GM19372 (cell line): ENCODE results near the gene BEST2.
A peak's percentile ranks its signal among the peaks of the same experiment; 100 is the strongest.

Experiments
- ATAC-seq: cut with Tn5 transposase; IDR thresholded peaks from one replicate; pipeline ENCODE4 v1.9.1; 2021; ENCODE audit warnings: mild to moderate bottlenecking, low read depth, moderate library complexity; ENCODE audit not compliant: unreplicated experiment

Gene BEST2

DNA sequence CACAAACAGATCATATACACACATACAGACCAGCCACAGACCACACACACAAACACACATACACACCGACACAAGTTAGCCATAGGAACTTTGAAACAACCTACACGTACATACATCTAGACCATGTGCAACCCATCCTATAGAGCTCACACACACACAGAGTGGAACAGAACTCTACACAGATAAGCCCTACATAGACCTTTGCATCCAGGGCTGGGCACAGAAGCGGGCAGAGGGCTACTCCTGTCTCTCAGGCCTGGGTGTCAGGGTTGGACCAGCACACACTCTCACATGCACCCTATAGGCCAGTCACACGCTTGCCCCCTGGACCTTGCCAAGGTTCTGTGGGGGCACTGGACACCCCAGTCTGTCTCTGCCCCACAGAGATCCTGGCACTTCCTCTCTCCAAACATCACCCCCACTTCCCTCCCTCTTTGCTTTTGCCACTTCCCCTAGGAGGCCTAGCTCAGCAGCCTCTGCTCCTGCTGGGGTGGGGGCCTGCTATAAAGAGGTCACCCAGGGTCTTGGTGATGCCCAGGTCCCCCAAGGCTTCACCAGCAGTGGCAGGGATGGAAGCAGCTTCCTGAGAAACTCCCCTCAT, 33.9 kb downstream of the BEST2 start:
- ATAC-seq = no peak

DNA sequence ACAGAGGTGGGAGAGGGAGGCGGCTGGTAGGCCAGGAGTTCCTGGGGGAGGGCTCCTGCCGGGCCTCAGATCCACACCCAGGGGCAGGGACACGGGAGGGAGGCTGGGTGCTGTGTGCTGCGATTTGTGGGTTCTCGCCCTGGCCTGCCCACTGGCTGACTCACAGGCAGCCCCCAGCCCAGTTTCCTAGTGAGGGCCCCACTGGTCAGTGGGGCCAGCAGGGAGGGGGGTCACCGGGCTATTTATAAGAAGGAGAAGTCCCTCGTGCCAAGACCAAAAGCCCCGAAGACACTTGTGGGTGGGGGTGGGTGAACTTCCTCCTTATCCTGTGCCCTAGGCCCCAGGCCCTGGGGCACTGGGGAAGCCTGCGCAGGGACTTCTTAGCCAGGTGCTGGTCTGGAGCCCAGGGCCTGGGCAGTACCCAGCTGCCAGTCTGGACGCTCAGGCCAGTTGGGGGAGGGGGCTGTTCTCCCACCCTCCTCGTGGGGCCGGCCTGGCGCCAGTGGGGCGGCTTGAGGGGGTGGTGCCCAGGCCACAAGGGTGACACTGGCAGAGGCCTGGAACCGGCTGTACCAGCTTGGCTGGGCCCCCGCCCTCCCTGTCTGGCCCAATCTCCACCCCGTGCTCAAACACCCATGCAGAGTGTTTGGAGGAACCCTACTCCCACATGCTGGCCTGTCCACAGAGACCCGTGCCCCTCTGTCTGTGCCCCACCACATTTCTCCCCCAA, 34.7 kb downstream of the BEST2 start:
- ATAC-seq = no peak

DNA sequence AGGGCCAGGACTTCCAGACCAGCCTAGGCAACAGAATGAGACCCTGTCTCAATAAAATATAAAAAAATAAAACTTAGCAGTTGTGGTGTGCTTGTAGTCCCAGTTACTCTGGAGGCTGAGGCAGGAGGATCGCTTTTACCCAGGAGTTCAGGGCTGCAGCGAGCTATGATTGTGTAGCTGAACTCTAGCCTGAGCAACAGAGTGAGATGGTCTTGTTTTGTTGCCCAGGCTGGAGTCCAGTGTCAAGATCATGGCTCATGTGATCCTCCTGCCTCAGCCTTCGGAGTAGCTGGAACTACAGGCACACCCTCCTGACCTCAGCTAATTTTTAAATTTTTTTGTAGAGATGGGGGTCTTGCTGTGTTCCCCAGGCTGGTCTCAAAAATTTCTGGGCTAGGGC, 35.4 kb downstream of the BEST2 start:
- ATAC-seq = no peak

DNA sequence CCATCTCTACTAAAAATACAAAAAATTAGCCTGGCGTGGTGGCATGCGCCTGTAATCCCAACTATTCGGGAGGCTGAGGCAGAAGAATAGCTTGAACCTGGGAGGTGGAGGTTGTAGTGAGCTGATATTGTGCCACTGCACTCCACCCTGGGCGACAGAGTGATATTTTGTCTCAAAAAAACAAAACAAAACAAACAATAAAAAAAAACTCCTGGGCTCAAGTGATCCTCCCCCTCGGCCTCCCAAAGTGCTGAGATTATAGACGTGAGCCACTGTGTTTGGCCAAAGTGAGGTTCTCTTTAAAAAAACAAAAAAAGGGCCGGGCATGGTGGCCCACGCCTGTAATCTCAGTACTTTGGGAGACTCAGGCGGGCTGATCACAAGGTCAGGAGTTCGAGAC, 35.9 kb downstream of the BEST2 start:
- no peak for ATAC-seq

DNA sequence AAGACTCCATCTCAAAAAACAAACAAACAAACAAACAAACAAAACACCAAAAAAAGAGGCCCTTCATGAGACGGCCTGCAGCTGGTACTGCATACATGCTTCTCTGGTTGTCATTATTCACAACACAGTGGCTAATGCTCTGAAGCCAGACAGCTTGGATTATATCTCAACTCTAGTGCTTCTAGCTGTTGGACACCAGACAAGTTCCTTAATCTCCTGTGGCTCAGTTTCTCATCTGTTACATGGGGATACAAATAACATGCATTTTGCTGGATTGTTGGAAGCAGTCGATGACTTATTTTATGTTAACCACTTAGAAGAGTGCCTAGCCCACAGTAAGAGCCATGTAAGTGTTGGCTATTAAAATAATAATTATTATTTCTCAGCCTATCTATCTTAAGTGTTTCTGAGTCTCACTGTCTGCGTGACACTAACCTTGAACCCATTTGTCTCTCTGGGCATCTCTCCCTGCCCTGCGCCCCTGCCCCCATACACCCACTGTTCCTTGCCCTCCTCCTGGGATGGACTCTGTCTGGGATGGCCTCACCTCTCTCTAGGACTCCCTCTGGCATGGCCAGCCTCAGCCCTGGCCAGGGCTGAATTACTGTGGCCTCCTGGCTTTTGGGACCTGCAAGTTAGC, 36.6 kb downstream of the BEST2 start:
- ATAC-seq = no peak

DNA sequence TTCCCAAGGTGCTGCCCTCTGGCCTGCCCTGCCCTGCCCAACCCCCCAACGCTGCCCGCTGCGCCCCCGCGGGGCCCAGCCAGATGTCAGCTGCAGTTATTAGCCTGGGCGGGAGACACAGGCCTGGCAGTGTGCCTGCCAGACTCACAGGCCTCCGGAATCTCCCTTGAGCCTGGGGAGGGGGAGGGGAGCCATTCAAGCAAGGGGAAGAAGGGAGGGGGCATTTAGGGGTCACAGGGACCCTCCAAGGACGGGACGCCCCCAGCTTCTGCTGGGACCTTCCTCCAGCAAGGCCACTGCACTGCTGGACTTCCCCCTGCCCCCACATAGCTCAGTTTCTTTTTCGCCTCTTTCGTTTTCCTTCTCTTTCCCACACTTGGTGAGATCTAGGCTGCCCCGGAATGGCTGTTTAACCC, 37.1 kb downstream of the BEST2 start:
- ATAC-seq = no peak

DNA sequence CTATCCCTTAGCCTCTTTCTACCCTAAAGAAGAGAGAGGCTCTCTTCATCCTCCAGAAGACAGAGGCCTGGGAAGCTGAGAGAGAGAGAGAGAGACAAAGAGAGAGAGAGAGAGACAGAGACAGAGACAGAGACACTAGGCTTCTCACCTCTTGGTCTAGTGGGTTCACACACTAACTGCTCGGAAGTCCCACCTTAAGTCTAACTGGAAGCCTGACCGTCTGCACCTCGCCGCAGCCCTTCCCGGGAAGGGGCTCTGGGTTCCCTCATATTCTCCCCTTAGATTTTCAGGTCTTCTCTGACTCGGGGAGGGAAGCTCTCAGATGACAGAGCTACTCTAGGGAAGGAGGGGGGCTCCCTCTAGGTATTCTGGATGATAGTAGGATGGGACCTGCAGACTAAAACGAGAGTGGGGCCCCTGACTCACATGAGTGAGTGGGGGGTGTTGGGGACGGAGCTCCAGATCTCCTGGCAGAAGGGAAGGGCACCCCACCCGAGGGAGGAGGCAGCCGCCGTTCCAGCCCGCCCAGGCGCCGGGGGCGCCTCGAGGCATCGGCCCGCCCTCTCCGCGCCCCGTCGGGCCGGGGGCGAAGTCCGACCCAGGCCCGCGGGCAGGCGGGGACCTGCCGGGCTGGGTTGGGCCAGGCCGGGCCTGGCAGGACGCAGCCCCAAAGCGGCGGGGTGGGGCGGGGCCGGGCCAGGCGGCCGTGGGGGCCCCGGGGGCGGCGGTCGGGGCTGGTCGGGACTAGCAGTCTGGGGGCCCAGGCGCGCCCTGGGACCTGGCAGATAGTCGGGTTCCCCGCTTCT, 37.7 kb downstream of the BEST2 start:
- no peak for ATAC-seq

DNA sequence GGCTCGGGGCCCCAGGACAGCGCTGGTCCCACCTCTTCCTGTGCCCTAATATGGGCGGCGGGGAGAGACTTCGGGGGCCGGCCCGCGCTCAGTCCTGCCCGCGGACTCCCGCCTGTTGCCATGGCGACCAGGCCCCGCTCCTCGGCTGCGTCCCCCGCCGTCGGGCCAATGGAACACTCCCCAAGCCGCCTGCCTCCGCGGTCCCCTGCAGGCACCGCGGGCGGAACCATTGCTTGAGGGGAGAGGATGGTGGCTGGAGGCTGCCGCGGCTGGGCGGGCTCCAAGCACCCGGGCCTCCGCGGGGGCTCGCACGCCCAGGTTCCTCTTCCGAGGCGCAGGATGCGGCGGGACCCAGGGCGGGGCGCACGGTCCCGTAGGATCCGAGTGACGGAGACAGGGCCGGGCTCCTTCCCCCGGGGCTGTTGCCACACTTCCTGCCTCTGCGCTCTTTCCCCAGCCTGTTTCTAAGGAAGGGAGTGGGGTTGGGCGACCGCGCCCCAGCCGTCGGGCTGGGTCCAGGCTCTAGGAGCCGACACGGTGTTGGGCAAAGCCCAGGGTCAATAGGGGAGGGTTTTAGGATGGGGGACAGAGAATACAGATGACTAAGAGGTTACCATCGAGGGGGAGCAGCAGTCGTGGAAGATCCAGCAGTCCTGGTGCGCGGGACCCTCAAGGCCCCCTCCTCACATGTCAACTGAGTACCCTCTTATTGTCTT, 38.5 kb downstream of the BEST2 start:
- ATAC-seq = peak; percentile 36

DNA sequence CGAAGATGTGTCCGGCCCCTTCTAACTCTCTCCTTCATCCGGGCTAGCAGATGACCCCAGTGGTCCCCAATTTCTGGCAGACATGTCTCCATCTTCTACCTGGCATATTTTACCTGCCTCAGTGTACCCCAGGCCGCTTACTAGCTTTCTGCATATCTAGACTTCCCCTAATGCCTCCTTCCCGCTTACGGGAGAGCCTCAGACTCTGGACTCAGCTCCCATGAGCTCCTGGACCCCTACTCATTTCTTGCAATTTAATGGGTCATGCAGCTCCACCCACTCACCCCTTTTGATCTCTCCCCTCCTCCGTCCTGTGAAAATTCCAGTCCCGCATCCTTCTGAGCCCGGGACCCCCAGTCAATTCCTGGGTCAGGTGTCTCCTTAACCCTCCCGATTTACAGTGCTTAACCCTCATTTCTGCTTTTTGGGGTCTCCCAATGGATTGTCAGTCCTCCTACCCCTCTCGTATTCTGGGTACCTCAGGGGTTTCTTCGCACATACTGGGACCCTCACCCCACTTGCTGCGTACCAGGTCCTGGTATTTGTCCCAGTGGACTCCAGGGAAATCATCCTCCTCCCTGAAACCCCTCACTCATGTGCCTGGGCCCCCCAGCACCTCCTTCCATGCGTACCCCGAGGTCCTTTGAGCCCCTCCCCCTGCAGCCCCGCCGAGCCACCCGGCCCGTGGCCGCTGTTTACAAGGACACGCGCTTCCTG, 39.2 kb downstream of the BEST2 start:
- ATAC-seq = no peak

DNA sequence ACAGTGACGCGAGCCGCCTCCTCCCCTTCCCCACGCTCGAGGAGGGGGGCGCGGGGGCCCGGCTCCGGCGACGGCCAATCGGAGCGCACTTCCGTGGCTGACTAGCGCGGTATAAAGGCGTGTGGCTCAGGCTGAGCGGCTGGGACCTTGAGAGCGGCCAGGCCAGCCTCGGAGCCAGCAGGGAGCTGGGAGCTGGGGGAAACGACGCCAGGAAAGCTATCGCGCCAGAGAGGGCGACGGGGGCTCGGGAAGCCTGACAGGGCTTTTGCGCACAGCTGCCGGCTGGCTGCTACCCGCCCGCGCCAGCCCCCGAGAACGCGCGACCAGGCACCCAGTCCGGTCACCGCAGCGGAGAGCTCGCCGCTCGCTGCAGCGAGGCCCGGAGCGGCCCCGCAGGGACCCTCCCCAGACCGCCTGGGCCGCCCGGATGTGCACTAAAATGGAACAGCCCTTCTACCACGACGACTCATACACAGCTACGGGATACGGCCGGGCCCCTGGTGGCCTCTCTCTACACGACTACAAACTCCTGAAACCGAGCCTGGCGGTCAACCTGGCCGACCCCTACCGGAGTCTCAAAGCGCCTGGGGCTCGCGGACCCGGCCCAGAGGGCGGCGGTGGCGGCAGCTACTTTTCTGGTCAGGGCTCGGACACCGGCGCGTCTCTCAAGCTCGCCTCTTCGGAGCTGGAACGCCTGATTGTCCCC, 39.9 kb downstream of the BEST2 start, which contains the start of gene JUNB:
JUNB (plus strand) TSS at position 142 of the 706 bp plus-strand sequence; CDS start at position 428, 286 bp downstream.
- peak; percentile 25 for ATAC-seq

DNA sequence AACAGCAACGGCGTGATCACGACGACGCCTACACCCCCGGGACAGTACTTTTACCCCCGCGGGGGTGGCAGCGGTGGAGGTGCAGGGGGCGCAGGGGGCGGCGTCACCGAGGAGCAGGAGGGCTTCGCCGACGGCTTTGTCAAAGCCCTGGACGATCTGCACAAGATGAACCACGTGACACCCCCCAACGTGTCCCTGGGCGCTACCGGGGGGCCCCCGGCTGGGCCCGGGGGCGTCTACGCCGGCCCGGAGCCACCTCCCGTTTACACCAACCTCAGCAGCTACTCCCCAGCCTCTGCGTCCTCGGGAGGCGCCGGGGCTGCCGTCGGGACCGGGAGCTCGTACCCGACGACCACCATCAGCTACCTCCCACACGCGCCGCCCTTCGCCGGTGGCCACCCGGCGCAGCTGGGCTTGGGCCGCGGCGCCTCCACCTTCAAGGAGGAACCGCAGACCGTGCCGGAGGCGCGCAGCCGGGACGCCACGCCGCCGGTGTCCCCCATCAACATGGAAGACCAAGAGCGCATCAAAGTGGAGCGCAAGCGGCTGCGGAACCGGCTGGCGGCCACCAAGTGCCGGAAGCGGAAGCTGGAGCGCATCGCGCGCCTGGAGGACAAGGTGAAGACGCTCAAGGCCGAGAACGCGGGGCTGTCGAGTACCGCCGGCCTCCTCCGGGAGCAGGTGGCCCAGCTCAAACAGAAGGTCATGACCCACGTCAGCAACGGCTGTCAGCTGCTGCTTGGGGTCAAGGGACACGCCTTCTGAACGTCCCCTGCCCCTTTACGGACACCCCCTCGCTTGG, 40.7 kb downstream of the BEST2 start:
- no peak for ATAC-seq

DNA sequence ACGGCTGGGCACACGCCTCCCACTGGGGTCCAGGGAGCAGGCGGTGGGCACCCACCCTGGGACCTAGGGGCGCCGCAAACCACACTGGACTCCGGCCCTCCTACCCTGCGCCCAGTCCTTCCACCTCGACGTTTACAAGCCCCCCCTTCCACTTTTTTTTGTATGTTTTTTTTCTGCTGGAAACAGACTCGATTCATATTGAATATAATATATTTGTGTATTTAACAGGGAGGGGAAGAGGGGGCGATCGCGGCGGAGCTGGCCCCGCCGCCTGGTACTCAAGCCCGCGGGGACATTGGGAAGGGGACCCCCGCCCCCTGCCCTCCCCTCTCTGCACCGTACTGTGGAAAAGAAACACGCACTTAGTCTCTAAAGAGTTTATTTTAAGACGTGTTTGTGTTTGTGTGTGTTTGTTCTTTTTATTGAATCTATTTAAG, 41.3 kb downstream of the BEST2 start:
- no peak for ATAC-seq

DNA sequence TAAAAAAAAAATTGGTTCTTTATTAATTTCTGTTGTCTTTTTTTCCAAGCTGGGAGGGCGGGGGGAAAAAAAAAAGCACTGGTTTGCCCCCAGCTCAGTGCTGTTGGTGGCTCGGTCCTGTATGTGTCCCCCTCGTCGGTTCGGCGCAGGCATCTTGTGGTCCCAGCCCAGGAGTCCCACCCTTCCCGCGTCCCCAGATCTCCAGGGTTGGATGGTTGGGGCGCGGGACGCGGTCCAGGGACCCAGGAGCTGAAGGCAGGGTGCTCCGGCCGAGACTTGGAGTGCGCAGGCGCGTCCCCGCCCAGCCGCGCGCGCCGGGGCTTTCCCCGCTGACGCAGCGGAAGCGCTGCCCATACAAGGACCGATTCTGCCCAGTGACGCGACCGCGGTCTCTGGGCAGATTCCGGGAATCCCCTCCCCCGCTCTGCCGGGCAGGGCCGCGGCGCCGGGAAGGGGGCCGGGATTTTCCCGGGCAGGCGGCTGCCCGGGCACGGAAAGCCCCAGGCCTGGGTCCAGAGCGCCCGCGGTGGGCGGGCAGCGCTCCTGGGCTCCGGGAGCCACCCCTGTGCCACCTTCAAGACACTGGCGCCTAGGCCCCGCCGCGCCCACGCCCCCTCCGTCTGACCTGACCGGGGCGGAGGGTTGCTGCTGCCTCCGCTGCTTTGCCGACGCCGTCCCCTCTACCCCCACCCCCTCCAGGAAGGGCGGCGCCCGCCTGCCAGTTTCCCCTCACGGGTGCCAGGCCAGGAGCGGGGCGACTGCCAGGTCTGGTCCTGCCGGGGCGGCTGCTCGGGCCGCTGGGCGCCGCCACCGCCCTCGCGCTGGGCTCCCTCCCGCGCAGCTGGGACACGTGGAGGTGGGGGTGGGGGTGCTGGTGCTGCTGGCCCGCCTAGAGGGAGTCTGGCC, 42.0 kb downstream of the BEST2 start:
- peak; percentile 37 for ATAC-seq

DNA sequence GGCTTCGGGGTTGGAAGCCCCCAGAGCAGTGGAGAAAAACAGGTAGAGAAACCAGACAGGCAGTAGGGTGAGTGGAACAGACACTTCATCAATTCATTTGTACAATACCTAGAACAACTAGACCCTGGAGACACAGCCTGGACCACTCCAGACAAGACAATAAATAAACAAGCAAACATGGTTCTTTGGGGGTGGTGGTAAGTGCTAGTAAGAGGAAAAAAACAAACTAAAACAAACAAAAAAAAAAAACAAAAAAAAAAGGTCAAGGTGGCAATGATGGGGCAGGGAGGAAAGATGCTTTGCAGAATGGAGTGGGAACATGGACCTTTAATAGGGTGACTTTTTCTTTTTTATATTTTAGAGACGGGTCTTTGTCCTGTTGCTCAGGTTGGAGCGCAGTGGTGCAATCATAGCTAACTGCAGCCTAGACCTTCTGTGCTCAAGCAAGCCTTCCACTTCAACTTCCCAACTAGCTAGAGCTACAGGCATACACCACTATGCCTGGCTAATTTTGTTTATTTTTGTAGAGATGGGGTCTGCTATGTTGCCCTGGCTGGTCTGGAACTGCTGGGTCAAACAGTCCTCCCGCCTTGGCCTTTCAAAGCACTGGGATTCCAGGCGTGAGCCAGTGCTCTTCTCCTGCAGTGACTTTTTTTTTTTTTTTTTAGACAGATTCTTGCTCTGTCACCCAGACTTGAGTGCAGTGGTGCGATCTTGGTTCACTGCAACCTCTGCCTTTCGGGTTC, 42.8 kb downstream of the BEST2 start:
- no peak for ATAC-seq

DNA sequence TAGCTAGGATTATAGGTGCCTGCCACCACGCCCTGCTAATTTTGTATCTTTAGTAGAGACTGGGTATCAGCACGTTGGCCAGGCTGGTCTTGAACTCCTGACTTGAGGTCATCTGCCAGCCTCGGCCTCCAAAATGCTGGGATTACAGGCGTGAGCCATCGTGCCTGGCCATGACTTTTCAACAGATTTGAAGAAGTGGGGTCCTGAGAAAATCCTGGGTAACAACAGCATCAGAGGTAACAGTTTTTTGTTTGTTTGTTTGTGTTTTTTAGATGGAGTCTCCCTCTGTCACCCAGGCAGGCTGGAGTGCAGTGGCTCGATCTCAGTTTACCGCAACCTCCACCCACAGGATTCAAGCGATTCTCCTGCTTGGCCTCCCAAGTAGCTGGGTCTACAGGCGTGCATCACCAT, 43.4 kb downstream of the BEST2 start:
- ATAC-seq = no peak
